HEK293 (cell line): ENCODE data around the gene USP30.

Experiments used
- CTCF ChIA-PET: fragments of 350-600 bp; formaldehyde crosslinking; extraction: SDS; loops from one replicate; lab custom pipeline; 2021; ENCODE audit warnings: antibody characterized with exemption; lab: Yijun Ruan, JAX
- POLR2A ChIA-PET: fragments of 300-600 bp; formaldehyde crosslinking; extraction: SDS; loops from one replicate; lab custom pipeline; 2020; ENCODE audit warnings: antibody characterized with exemption, inconsistent platforms; lab: Yijun Ruan, JAX
- H3K27ac ChIP-seq: fragments of 200-500 bp; sonication (Bioruptor generic); 2 replicates; pipeline ENCODE4 v1.5.1; 2014; ENCODE audit warnings: low read depth, low read length, control low read depth, inconsistent platforms; ENCODE audit errors: extremely low read depth
- H3K36me3 ChIP-seq, 2 experiments: fragments of 200-500 bp in 1 of 2; sonication (Bioruptor generic) in 1 of 2; 1 replicate in 1 of 2; 2 replicates in 1 of 2; pipeline ENCODE4 v1.5.1; 2014 to 2017; ENCODE audit warnings: inconsistent platforms in 2 of 2, low read length in 2 of 2; ENCODE audit not compliant: control insufficient read depth in 2 of 2, insufficient read depth in 1 of 2
- H3K4me1 ChIP-seq: fragments of 200-500 bp; sonication (Bioruptor generic); 2 replicates; pipeline ENCODE4 v1.5.1; 2014; ENCODE audit warnings: mild to moderate bottlenecking, low read length, inconsistent platforms; ENCODE audit not compliant: control insufficient read depth, insufficient read depth
- H3K4me3 ChIP-seq: 2 replicates; pipeline ENCODE4 v1.5.1; 2011; ENCODE audit warnings: low read depth, mild to moderate bottlenecking, control low read depth, low read length, moderate library complexity
- H3K9me3 ChIP-seq: fragments of 200-500 bp; sonication (Bioruptor generic); 2 replicates; pipeline ENCODE4 v1.5.1; 2014; ENCODE audit warnings: low read depth, low read length, inconsistent platforms; ENCODE audit not compliant: control insufficient read depth, insufficient read depth
- GLI2 ChIP-seq: fragments of 450-650 bp; formaldehyde crosslinking; IDR thresholded peaks from 2 replicates; pipeline ENCODE4; 2017; ENCODE audit warnings: missing biosample characterization, missing genetic modification characterization, low read depth, borderline replicate concordance
- HOXC10 ChIP-seq: sonication (generic); formaldehyde crosslinking; IDR thresholded peaks from 2 replicates; pipeline ENCODE4 v1.8.1; 2023; ENCODE audit warnings: mild to moderate bottlenecking, missing genetic modification reagents
- IKZF3 ChIP-seq: fragments of 450-650 bp; IDR thresholded peaks from 2 replicates; pipeline ENCODE4 v1.5.0; 2018; ENCODE audit warnings: missing biosample characterization, mild to moderate bottlenecking, missing genetic modification characterization, moderate library complexity
- PRDM1 ChIP-seq: fragments of 450-650 bp; formaldehyde crosslinking; IDR thresholded peaks from 2 replicates; pipeline ENCODE4; 2016; ENCODE audit warnings: missing biosample characterization, missing genetic modification characterization
- SETDB1 ChIP-seq: IDR thresholded peaks from one replicate; pipeline ENCODE4 v1.6.1; 2017; ENCODE audit warnings: mild to moderate bottlenecking, low read length, moderate library complexity, mixed read lengths; ENCODE audit not compliant: insufficient read length
- ZBTB20 ChIP-seq: fragments of 450-650 bp; formaldehyde crosslinking; IDR thresholded peaks from 2 replicates; pipeline ENCODE4 v1.5.1; 2016; ENCODE audit warnings: missing biosample characterization, missing genetic modification characterization
- ZBTB48 ChIP-seq: fragments of 450-650 bp; formaldehyde crosslinking; IDR thresholded peaks from 2 replicates; pipeline ENCODE4 v1.5.1; 2016; ENCODE audit warnings: missing biosample characterization, missing genetic modification characterization
- ZNF169 ChIP-seq: fragments of 450-650 bp; formaldehyde crosslinking; IDR thresholded peaks from 2 replicates; pipeline ENCODE4 v1.5.1; 2016; ENCODE audit warnings: missing biosample characterization, missing genetic modification characterization
- ZNF175 ChIP-seq: fragments of 450-650 bp; formaldehyde crosslinking; IDR thresholded peaks from 2 replicates; pipeline ENCODE4 v1.5.1; 2016; ENCODE audit warnings: missing biosample characterization, missing genetic modification characterization
- ZNF274 ChIP-seq, 2 experiments: fragments of 200-500 bp in 1 of 2; fragments of 450-650 bp in 1 of 2; sonication (Bioruptor generic) in 1 of 2; formaldehyde crosslinking in 1 of 2; IDR thresholded peaks; 2 replicates each; pipeline versions ENCODE4 v1.5.1 to v1.6.1; 2014 to 2016; ENCODE audit warnings: borderline replicate concordance in 1 of 2, inconsistent platforms in 1 of 2, low read length in 1 of 2, missing biosample characterization in 1 of 2, missing genetic modification characterization in 1 of 2
- ZNF335 ChIP-seq: fragments of 450-650 bp; formaldehyde crosslinking; conservative IDR thresholded peaks from 2 replicates; pipeline ENCODE4 v1.5.1; 2016; ENCODE audit warnings: missing biosample characterization, missing genetic modification characterization
- ZNF433 ChIP-seq: fragments of 450-650 bp; formaldehyde crosslinking; IDR thresholded peaks from 2 replicates; pipeline ENCODE4 v1.5.1; 2016; ENCODE audit warnings: missing biosample characterization, missing genetic modification characterization, low read depth
- ZNF548 ChIP-seq: fragments of 450-650 bp; formaldehyde crosslinking; IDR thresholded peaks from 2 replicates; pipeline ENCODE4 v1.5.1; 2016; ENCODE audit warnings: missing biosample characterization, missing genetic modification characterization
- ZNF549 ChIP-seq: fragments of 450-650 bp; IDR thresholded peaks from 2 replicates; pipeline ENCODE4 v1.5.1; 2018; ENCODE audit warnings: missing biosample characterization, missing genetic modification characterization, mild to moderate bottlenecking, inconsistent platforms, moderate library complexity
- ZSCAN16 ChIP-seq: fragments of 450-650 bp; formaldehyde crosslinking; IDR thresholded peaks from 2 replicates; pipeline ENCODE4 v1.5.1; 2016; ENCODE audit warnings: missing biosample characterization, missing genetic modification characterization
- ZXDB ChIP-seq: fragments of 450-650 bp; formaldehyde crosslinking; IDR thresholded peaks from 2 replicates; pipeline ENCODE4 v1.5.1; 2016; ENCODE audit warnings: missing biosample characterization, missing genetic modification characterization
- TF ChIP-seq, protein P1 (sequence below): fragments of 450-650 bp; formaldehyde crosslinking; IDR thresholded peaks from 2 replicates; pipeline ENCODE4; 2016; ENCODE audit warnings: missing biosample characterization, missing genetic modification characterization
- TF ChIP-seq, protein P2 (sequence below): fragments of 450-650 bp; formaldehyde crosslinking; IDR thresholded peaks from 2 replicates; pipeline ENCODE4 v1.5.1; 2016; ENCODE audit warnings: missing biosample characterization, missing genetic modification characterization
- TF ChIP-seq, protein P3 (sequence below): fragments of 450-650 bp; formaldehyde crosslinking; IDR thresholded peaks from 2 replicates; pipeline ENCODE4 v1.5.1; 2016; ENCODE audit warnings: missing biosample characterization, missing genetic modification characterization
- TF ChIP-seq, protein P4 (sequence below): fragments of 450-650 bp; formaldehyde crosslinking; IDR thresholded peaks from 2 replicates; pipeline ENCODE4 v1.5.1; 2016; ENCODE audit warnings: missing biosample characterization, missing genetic modification characterization
- TF ChIP-seq, protein P5 (sequence below): fragments of 450-650 bp; formaldehyde crosslinking; IDR thresholded peaks from 2 replicates; pipeline ENCODE4 v1.5.1; 2016; ENCODE audit warnings: missing biosample characterization, missing genetic modification characterization, borderline replicate concordance

Gene USP30

DNA sequence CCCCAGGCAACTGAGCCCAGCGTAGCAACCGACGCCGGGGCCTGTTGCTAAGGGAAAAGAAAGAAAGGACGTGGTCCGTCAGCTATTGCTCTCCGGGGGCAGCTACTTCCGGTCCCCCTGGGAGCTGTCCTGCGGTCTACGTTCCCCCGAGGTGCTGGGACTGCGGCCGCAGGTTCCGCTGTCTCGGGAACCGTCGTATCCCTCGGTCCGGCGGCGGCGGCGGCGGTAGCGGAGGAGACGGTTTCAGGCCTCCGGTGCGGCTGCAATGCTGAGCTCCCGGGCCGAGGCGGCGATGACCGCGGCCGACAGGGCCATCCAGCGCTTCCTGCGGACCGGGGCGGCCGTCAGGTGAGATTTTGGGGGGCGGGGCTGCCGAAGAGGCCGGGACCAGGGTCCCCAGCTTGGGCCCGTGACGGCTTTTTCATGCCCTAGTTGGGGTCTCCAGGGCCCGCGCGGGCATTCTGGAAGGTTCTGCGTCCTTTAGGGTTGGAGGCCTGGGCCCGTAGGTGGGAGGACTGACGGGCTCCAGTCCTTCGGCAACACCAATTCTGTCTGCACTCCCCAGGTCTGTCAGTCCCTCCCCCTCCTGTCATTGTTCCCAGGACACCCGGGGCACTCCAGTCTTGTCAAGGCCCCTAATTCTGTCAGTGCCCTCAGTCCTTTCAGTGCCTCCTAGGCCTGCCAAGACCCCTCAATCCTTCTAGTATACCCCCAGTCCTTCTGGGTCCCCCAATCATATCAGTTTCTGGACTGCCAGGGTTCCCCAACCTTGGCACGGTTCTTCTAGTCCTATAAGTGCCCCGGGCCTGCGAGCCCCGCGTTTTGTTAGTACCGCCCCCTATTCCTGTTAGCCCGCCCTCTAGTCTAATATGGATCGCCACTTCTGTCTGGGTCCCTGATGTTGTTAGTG is at the start of gene USP30 (continued):
- TF ChIP-seq ZNF169 (tag by site-specific recombination) (0 out of 2 replicates have a peak, but pooled peaks have one; percentile 32), ZBTB48 (tag by site-specific recombination) (peak; percentile 91)
- TF ChIP-seq, protein P1, sequence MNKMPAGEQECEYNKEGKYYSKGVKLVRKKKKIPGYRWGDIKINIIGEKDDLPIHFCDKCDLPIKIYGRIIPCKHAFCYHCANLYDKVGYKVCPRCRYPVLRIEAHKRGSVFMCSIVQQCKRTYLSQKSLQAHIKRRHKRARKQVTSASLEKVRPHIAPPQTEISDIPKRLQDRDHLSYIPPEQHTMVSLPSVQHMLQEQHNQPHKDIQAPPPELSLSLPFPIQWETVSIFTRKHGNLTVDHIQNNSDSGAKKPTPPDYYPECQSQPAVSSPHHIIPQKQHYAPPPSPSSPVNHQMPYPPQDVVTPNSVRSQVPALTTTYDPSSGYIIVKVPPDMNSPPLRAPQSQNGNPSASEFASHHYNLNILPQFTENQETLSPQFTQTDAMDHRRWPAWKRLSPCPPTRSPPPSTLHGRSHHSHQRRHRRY (tag by site-specific recombination): 0 out of 2 replicates have a peak, but pooled peaks have one; percentile 50

DNA sequence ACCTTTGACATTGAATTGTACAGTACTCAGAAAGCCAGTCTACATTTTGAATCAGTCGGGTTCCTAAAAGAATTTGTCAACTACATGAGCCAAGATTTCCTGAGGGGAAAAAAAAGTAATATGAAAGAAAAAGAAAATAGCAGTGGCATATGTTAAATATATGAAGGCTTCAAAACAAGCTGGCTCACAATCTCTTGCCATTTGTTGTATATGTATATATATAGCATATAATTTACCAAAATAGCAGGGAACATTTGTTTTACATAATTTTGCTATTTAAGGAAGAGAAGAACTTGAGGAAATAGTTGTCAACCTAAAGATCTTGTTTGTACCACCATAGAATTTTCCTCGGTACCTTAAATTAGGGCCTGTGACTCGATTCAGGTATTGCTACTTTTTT is 48.4 kb upstream of the USP30 start:
- CTCF ChIA-PET: interaction anchor here (0.5 to 0.7 kb wide), 3 partner anchors 21 to 470 kb away, joined by 3 read pairs; no protein-coding TSS in a partner anchor
- Histone ChIP-seq H3K4me3 (no peak overlapping the region), H3K9me3 (no peaks in the 10 kb centered on the region), H3K36me3 (no peaks in the 10 kb centered on the region), H3K27ac (no peak overlapping the region), H3K4me1 (no peaks in the 10 kb centered on the region)
- TF ChIP-seq PRDM1 (tag by site-specific recombination): no peak
- TF ChIP-seq ZNF549 (tag by site-specific recombination): no peak
- POLR2A ChIA-PET: no interaction called here

DNA sequence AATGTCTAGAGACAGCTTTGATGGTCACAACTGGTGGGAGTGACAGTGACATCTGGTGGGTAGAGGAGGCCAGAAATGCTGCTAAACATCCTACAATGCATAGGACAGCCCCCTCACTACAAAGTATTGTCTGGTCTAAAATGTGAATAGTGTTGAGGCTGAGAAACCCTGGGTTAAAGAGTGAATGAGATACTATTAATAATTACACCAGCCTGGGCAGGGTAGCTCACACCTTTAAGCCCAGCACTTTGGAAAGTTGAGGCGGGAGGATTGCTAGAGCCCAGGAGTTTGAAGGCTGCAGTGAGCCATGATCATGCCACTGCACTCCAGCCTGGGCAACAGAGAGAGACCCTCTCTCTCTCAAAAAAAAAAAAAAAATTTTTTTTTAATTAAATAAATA is 42.6 kb upstream of the USP30 start:
- no peaks in the 10 kb centered on the region for H3K9me3 ChIP-seq
- CTCF ChIA-PET: no interaction called here
- TF ChIP-seq GLI2 (no peak), SETDB1 (no peak), ZNF274 (IDR thresholded peaks at IDR 0.05; ENCODE audit: low read length) (no peak), ZNF274 (tag by site-specific recombination; IDR thresholded peaks at IDR 0.05; ENCODE audit: borderline replicate concordance) (no peak), ZNF335 (tag by site-specific recombination) (no peak), IKZF3 (no peak), ZSCAN16 (tag by site-specific recombination) (no peak), HOXC10 (CRISPR knock-in tag) (no peak), ZNF175 (tag by site-specific recombination) (no peak), ZXDB (tag by site-specific recombination) (no peak), ZNF433 (tag by site-specific recombination) (no peak), ZNF548 (tag by site-specific recombination) (no peak), ZBTB20 (no peak)
- TF ChIP-seq, protein P2, sequence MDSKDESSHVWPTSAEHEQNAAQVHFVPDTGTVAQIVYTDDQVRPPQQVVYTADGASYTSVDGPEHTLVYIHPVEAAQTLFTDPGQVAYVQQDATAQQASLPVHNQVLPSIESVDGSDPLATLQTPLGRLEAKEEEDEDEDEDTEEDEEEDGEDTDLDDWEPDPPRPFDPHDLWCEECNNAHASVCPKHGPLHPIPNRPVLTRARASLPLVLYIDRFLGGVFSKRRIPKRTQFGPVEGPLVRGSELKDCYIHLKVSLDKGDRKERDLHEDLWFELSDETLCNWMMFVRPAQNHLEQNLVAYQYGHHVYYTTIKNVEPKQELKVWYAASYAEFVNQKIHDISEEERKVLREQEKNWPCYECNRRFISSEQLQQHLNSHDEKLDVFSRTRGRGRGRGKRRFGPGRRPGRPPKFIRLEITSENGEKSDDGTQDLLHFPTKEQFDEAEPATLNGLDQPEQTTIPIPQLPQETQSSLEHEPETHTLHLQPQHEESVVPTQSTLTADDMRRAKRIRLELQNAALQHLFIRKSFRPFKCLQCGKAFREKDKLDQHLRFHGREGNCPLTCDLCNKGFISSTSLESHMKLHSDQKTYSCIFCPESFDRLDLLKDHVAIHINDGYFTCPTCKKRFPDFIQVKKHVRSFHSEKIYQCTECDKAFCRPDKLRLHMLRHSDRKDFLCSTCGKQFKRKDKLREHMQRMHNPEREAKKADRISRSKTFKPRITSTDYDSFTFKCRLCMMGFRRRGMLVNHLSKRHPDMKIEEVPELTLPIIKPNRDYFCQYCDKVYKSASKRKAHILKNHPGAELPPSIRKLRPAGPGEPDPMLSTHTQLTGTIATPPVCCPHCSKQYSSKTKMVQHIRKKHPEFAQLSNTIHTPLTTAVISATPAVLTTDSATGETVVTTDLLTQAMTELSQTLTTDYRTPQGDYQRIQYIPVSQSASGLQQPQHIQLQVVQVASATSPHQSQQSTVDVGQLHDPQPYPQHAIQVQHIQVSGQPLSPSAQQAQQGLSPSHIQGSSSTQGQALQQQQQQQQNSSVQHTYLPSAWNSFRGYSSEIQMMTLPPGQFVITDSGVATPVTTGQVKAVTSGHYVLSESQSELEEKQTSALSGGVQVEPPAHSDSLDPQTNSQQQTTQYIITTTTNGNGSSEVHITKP (tag by site-specific recombination): no peak
- TF ChIP-seq, protein P3, sequence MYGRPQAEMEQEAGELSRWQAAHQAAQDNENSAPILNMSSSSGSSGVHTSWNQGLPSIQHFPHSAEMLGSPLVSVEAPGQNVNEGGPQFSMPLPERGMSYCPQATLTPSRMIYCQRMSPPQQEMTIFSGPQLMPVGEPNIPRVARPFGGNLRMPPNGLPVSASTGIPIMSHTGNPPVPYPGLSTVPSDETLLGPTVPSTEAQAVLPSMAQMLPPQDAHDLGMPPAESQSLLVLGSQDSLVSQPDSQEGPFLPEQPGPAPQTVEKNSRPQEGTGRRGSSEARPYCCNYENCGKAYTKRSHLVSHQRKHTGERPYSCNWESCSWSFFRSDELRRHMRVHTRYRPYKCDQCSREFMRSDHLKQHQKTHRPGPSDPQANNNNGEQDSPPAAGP (tag by site-specific recombination): no peak
- TF ChIP-seq, protein P4, sequence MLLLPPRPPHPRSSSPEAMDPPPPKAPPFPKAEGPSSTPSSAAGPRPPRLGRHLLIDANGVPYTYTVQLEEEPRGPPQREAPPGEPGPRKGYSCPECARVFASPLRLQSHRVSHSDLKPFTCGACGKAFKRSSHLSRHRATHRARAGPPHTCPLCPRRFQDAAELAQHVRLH (tag by site-specific recombination): no peak
- TF ChIP-seq, protein P5, sequence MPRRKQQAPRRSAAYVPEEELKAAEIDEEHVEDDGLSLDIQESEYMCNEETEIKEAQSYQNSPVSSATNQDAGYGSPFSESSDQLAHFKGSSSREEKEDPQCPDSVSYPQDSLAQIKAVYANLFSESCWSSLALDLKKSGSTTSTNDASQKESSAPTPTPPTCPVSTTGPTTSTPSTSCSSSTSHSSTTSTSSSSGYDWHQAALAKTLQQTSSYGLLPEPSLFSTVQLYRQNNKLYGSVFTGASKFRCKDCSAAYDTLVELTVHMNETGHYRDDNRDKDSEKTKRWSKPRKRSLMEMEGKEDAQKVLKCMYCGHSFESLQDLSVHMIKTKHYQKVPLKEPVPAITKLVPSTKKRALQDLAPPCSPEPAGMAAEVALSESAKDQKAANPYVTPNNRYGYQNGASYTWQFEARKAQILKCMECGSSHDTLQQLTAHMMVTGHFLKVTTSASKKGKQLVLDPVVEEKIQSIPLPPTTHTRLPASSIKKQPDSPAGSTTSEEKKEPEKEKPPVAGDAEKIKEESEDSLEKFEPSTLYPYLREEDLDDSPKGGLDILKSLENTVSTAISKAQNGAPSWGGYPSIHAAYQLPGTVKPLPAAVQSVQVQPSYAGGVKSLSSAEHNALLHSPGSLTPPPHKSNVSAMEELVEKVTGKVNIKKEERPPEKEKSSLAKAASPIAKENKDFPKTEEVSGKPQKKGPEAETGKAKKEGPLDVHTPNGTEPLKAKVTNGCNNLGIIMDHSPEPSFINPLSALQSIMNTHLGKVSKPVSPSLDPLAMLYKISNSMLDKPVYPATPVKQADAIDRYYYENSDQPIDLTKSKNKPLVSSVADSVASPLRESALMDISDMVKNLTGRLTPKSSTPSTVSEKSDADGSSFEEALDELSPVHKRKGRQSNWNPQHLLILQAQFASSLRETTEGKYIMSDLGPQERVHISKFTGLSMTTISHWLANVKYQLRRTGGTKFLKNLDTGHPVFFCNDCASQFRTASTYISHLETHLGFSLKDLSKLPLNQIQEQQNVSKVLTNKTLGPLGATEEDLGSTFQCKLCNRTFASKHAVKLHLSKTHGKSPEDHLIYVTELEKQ (tag by site-specific recombination): no peak
- no peak overlapping the region for H3K4me3 ChIP-seq
- H3K4me1 ChIP-seq: no peaks in the 10 kb centered on the region
- H3K27ac ChIP-seq: no peak overlapping the region
- POLR2A ChIA-PET: no interaction called here
- H3K36me3 ChIP-seq: no peaks in the 10 kb centered on the region
